Measurements from ENCODE around the gene CD4. TPM values are rescaled to one million over a fixed set of nuclear protein-coding genes. Genes with fewer than 3 reads are reported as not detected.
"Not testable (repeated sequence)": the region's sequence is repeated elsewhere in the genome, so short reads cannot be mapped to it uniquely, and the experiment has no call there.

The CD4 gene
- total and polyA plus RNA-seq, 4 donors, result 15.9 to 44.8 (median 32.0) TPM

- peak overlapping the region; percentile 66 to 81 for H3K9ac ChIP-seq (ENCODE audit: low read depth in 1 of 2, low read length in 2 of 2)
- H3K9me3 ChIP-seq (ENCODE audit: control insufficient read depth in 4 of 4, low read length in 3 of 4), result no peaks in the 10 kb centered on the region
- H3K36me3 ChIP-seq (ENCODE audit: control insufficient read depth in 4 of 4, insufficient read depth in 3 of 4, low read depth in 1 of 4, low read length in 3 of 4), result peaks cover 4 to 30% (median 12%) of the 10 kb centered on the region in 4 donors
- peak overlapping the region; percentile 96 to 99 for H3K27ac ChIP-seq (ENCODE audit: low read depth in 1 of 2, low read length in 2 of 2)
- no peak for DNase-seq (ENCODE audit: low spot score)
- WGBS, result 11% methylated on average over 22 of the region's 22 CpGs
- peaks cover 3 to 50% (median 42%) of the 10 kb centered on the region in 4 donors for H3K4me1 ChIP-seq (ENCODE audit: control insufficient read depth in 4 of 4, insufficient read depth in 4 of 4, low read length in 3 of 4)
- peak overlapping the region; percentile 81 to 95 (median 91) for H3K4me3 ChIP-seq (ENCODE audit: low read depth in 1 of 3, low read length in 3 of 3)
- no peaks in the 10 kb centered on the region for H3K27me3 ChIP-seq (ENCODE audit: control insufficient read depth in 4 of 4, insufficient read depth in 4 of 4, low read length in 3 of 4)
- TF ChIP-seq FOXA2 (IDR thresholded peaks at IDR 0.05) (no peak), SP1 (IDR thresholded peaks at IDR 0.05) (no peak), ATF3 (IDR thresholded peaks at IDR 0.05) (no peak), REST (IDR thresholded peaks at IDR 0.05) (no peak), NR2F2 (IDR thresholded peaks at IDR 0.05) (no peak), EGR1 (IDR thresholded peaks at IDR 0.05; ENCODE audit: low read depth in 2 of 2) (no peak), FOXA1 (IDR thresholded peaks at IDR 0.05) (no peak), YY1 (IDR thresholded peaks at IDR 0.05) (no peak), RXRA (IDR thresholded peaks at IDR 0.05) (no peak), HNF4A (conservative IDR thresholded peaks at IDR 0.05) (no peak), GABPA (IDR thresholded peaks at IDR 0.05 in 1 of 2, conservative IDR thresholded peaks at IDR 0.05 in 1 of 2) (no peak)
Measured at GRCh38 chr12:6868211-6869048, 79.1 kb downstream of the CD4 start.

GRCh38 chr12:6869049-6870021 is 80.0 kb downstream of the CD4 start:
- peak overlapping the region in 1 of 2 donors; percentile 99 for H3K27ac ChIP-seq (ENCODE audit: low read depth in 1 of 2, low read length in 2 of 2)
- 23% methylated on average over 12 of the region's 12 CpGs for WGBS
- H3K4me1 ChIP-seq (ENCODE audit: control insufficient read depth in 4 of 4, insufficient read depth in 4 of 4, low read length in 3 of 4), result peaks cover 3 to 54% (median 43%) of the 10 kb centered on the region in 4 donors
- no peaks in the 10 kb centered on the region for H3K9me3 ChIP-seq (ENCODE audit: control insufficient read depth in 4 of 4, low read length in 3 of 4)
- DNase-seq (ENCODE audit: low spot score), result peak; percentile 89
- TF ChIP-seq CTCF (IDR thresholded peaks at IDR 0.05; ENCODE audit: low read depth, low read length, missing input control) (peak; percentile 81), SP1 (IDR thresholded peaks at IDR 0.05) (no peak), RAD21 (IDR thresholded peaks at IDR 0.05) (peak; percentile 82 to 86)
- H3K9ac ChIP-seq (ENCODE audit: low read depth in 1 of 2, low read length in 2 of 2), result peak overlapping the region in 1 of 2 donors; percentile 81
- peak overlapping the region in 2 of 3 donors; percentile 91 to 95 for H3K4me3 ChIP-seq (ENCODE audit: low read depth in 1 of 3, low read length in 3 of 3)
- no peaks in the 10 kb centered on the region for H3K27me3 ChIP-seq (ENCODE audit: control insufficient read depth in 4 of 4, insufficient read depth in 4 of 4, low read length in 3 of 4)
- H3K36me3 ChIP-seq (ENCODE audit: control insufficient read depth in 4 of 4, insufficient read depth in 3 of 4, low read depth in 1 of 4, low read length in 3 of 4), result peaks cover 4 to 25% (median 11%) of the 10 kb centered on the region in 4 donors

- DNase-seq (ENCODE audit: low spot score); H3K27me3 ChIP-seq (ENCODE audit: control insufficient read depth in 4 of 4, insufficient read depth in 4 of 4, low read length in 3 of 4); H3K9ac ChIP-seq (ENCODE audit: low read depth in 1 of 2, low read length in 2 of 2); H3K27ac ChIP-seq (ENCODE audit: low read depth in 1 of 2, low read length in 2 of 2); H3K9me3 ChIP-seq (ENCODE audit: control insufficient read depth in 4 of 4, low read length in 3 of 4); H3K4me3 ChIP-seq (ENCODE audit: low read depth in 1 of 3, low read length in 3 of 3): not testable (repeated sequence)
- Histone ChIP-seq H3K4me1 (ENCODE audit: control insufficient read depth in 4 of 4, insufficient read depth in 4 of 4, low read length in 3 of 4) (peaks cover 3 to 54% (median 43%) of the 10 kb centered on the region in 4 donors), H3K36me3 (ENCODE audit: control insufficient read depth in 4 of 4, insufficient read depth in 3 of 4, low read depth in 1 of 4, low read length in 3 of 4) (peaks cover 4 to 18% (median 9%) of the 10 kb centered on the region in 4 donors)
- 53% methylated on average over 4 of the region's 4 CpGs for WGBS
Measured at GRCh38 chr12:6870304-6870703, 81.0 kb downstream of the CD4 start.

All from liver (tissue), 9 donors.